NCI-H2171 treated with DMSO at 0.1 percent for 48 hours (cell line): Measurements from ENCODE around the gene ZNF574.

Source experiments
- DNase-seq: peaks from one replicate; lab custom pipeline; 2025; lab: John Stamatoyannopoulos, UW

ZNF574 gene

DNA sequence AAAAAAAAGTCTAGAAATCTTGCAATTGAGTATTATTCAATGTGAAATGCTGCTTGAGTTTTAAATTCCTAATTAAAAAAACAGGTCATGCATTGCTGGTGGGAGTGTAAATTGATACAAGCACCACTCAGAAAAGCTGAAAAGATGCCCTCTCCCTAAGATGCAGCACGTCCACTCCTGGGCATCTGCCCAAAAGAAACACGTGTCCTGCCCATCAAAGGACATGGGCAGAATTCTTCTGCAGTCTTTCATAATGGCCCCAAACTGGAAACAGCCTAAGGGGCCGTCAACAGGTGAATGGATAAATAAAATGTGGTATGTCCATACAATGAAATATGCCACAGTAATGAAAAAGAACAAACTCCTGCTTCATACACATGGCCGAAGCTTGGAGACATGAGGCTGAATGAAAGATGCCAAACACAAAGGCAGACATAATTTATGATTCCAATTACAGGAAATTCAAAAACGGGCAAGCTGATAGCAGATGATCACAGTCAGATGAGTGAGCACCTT, 48.5 kb downstream of the ZNF574 start:
- DNase-seq: no peak

GRCh38 chr19:42125536-42125935, 49.6 kb downstream of the ZNF574 start:
- no peak for DNase-seq

- no peak for DNase-seq
Observed at GRCh38 chr19:42126574-42126973, 50.6 kb downstream of the ZNF574 start.

GRCh38 chr19:42129399-42130253, 53.7 kb downstream of the ZNF574 start:
- peak; percentile 95 for DNase-seq

GRCh38 chr19:42130254-42130573, 54.2 kb downstream of the ZNF574 start:
- no peak for DNase-seq
